GM23338 (cell line): ENCODE results near the gene PUM1. TPM values are rescaled to one million over a fixed set of nuclear protein-coding genes. Genes with fewer than 3 reads are reported as not detected.

Source experiments
- ATAC-seq: fragments of 200-7000 bp; cut with Tn5 transposase; 3 replicates; pipeline ENCODE4 v1.9.1; 2020
- DNase-seq: peaks from one replicate; pipeline ENCODE4 v3.0.0-alpha.2; 2015; ENCODE audit warnings: low spot score
- H2AFZ ChIP-seq: fragments of 200-600 bp; sonication (generic); 2 replicates; pipeline ENCODE4 v1.8.0; 2016; ENCODE audit warnings: antibody characterized with exemption, mild to moderate bottlenecking, moderate library complexity
- H3F3A ChIP-seq: fragments of 200-600 bp; sonication (generic); replicated peaks from 2 replicates; pipeline ENCODE4 v1.8.0; 2017; ENCODE audit warnings: antibody characterized with exemption, mixed run types, low read depth
- H3K27ac ChIP-seq: fragments of 200-600 bp; sonication (generic); 2 replicates; pipeline ENCODE4 v1.6.1; 2016; ENCODE audit warnings: low read depth
- H3K27me3 ChIP-seq: fragments of 200-600 bp; sonication (generic); 2 replicates; pipeline ENCODE4 v1.8.0; 2016; ENCODE audit warnings: mild to moderate bottlenecking, mixed run types, moderate library complexity; ENCODE audit not compliant: insufficient read depth
- H3K36me3 ChIP-seq: fragments of 200-600 bp; sonication (generic); 2 replicates; pipeline ENCODE4 v1.8.0; 2016; ENCODE audit warnings: mild to moderate bottlenecking; ENCODE audit not compliant: insufficient read depth
- H3K4me1 ChIP-seq: fragments of 200-600 bp; sonication (generic); 2 replicates; pipeline ENCODE4 v1.8.0; 2016; ENCODE audit warnings: mild to moderate bottlenecking, moderate library complexity; ENCODE audit not compliant: insufficient read depth
- H3K4me2 ChIP-seq: fragments of 200-600 bp; sonication (generic); 2 replicates; pipeline ENCODE4 v1.7.1; 2017; ENCODE audit warnings: mixed run types
- H3K4me3 ChIP-seq: fragments of 200-600 bp; sonication (generic); 2 replicates; pipeline ENCODE4 v1.6.1; 2016; ENCODE audit warnings: mixed run types
- H3K79me2 ChIP-seq: fragments of 200-600 bp; sonication (generic); replicated peaks from 2 replicates; pipeline ENCODE4 v1.8.0; 2017; ENCODE audit warnings: mild to moderate bottlenecking; ENCODE audit not compliant: insufficient read depth
- H3K9me2 ChIP-seq: fragments of 200-600 bp; sonication (generic); 2 replicates; pipeline ENCODE4 v1.8.0; 2017; ENCODE audit not compliant: insufficient read depth
- H4K20me1 ChIP-seq: fragments of 200-600 bp; sonication (generic); replicated peaks from 2 replicates; pipeline ENCODE4 v1.8.0; 2017; ENCODE audit warnings: mild to moderate bottlenecking; ENCODE audit not compliant: insufficient read depth
- H3K27ac Mint-ChIP-seq: 2 replicates; pipeline ENCODE4 v1.8.0; 2020; ENCODE audit warnings: inconsistent platforms, mild to moderate bottlenecking, moderate library complexity, mixed read lengths
- H3K27me3 Mint-ChIP-seq: 3 replicates; pipeline ENCODE4 v1.8.0; 2022; ENCODE audit warnings: low read depth, mild to moderate bottlenecking, moderate library complexity, mixed read lengths, inconsistent platforms; ENCODE audit not compliant: insufficient read depth, poor library complexity
- H3K36me3 Mint-ChIP-seq: 3 replicates; pipeline ENCODE4 v1.8.0; 2021; ENCODE audit warnings: low read depth, mild to moderate bottlenecking, inconsistent platforms, moderate library complexity, mixed read lengths
- H3K4me1 Mint-ChIP-seq: 3 replicates; pipeline ENCODE4 v1.8.0; 2020; ENCODE audit warnings: mild to moderate bottlenecking, inconsistent platforms, mixed read lengths
- H3K4me3 Mint-ChIP-seq: 3 replicates; pipeline ENCODE4 v1.8.0; 2021; ENCODE audit warnings: moderate library complexity, mild to moderate bottlenecking, inconsistent platforms, mixed read lengths
- H3K9me3 Mint-ChIP-seq: 3 replicates; pipeline ENCODE4 v1.8.0; 2020; ENCODE audit warnings: moderate library complexity, mild to moderate bottlenecking, inconsistent platforms, mixed read lengths
- EZH2 ChIP-seq: fragments of 200-600 bp; sonication (generic); IDR thresholded peaks from one replicate; pipeline ENCODE4 v1.8.0; 2017; ENCODE audit warnings: antibody characterized with exemption, mild to moderate bottlenecking, low read depth; ENCODE audit not compliant: unreplicated experiment
- EZH2phosphoT487 ChIP-seq: fragments of 200-600 bp; sonication (generic); IDR thresholded peaks from one replicate; pipeline ENCODE4 v1.8.1; 2018; ENCODE audit warnings: antibody characterized with exemption; ENCODE audit not compliant: unreplicated experiment
- JUNB ChIP-seq: IDR thresholded peaks from one replicate; pipeline ENCODE4 v1.6.1; 2016; ENCODE audit warnings: antibody characterized with exemption; ENCODE audit not compliant: unreplicated experiment
- NANOG ChIP-seq: IDR thresholded peaks from 2 replicates; pipeline ENCODE4 v1.6.1; 2016; ENCODE audit warnings: antibody characterized with exemption, borderline replicate concordance
- POLR2AphosphoS5 ChIP-seq: IDR thresholded peaks from 2 replicates; pipeline ENCODE4 v1.6.1; 2016; ENCODE audit warnings: antibody characterized with exemption, low read depth
- ZNF114 ChIP-seq: fragments of 250-450 bp; sonication (Bioruptor Pico); IDR thresholded peaks from 2 replicates; pipeline ENCODE4 v1.5.0; 2020; ENCODE audit warnings: mild to moderate bottlenecking, moderate library complexity
- ZNF331 ChIP-seq: fragments of 250-450 bp; sonication (Bioruptor Pico); IDR thresholded peaks from 2 replicates; pipeline ENCODE4 v1.5.0; 2020; ENCODE audit warnings: low read depth, mild to moderate bottlenecking, moderate library complexity
- polyA plus RNA-seq: library from polyadenylated mRNA; unstranded; fragments of >200 nt; fragmentation: Nextera tagmentation; extraction: Ambion mirVana; gene quantifications from 2 replicates; pipeline ENCODE4 v1.2.1, GENCODE V29; 2016
- total RNA-seq: library from RNA; depleted of rRNA; stranded (reverse); fragments of >200 nt; shearing (Covaris generic); gene quantifications from 2 replicates; pipeline ENCODE4 v1.2.3, GENCODE V29; 2014
- TF ChIP-seq, protein P1 (sequence below): fragments of 250-450 bp; sonication (Bioruptor Pico); IDR thresholded peaks from 2 replicates; pipeline ENCODE4 v1.5.0; 2020; ENCODE audit warnings: mild to moderate bottlenecking, moderate library complexity
- TF ChIP-seq, protein P2 (sequence below): IDR thresholded peaks from one replicate; pipeline ENCODE4 v1.6.1; 2018; ENCODE audit warnings: antibody characterized with exemption; ENCODE audit not compliant: unreplicated experiment
- TF ChIP-seq, protein P3 (sequence below): IDR thresholded peaks from 2 replicates; pipeline ENCODE4 v1.6.1; 2016; ENCODE audit warnings: antibody characterized with exemption

Gene PUM1
- total and polyA plus RNA-seq, 2 experiments from 2014 or later, result 44.4 to 117 TPM

DNA sequence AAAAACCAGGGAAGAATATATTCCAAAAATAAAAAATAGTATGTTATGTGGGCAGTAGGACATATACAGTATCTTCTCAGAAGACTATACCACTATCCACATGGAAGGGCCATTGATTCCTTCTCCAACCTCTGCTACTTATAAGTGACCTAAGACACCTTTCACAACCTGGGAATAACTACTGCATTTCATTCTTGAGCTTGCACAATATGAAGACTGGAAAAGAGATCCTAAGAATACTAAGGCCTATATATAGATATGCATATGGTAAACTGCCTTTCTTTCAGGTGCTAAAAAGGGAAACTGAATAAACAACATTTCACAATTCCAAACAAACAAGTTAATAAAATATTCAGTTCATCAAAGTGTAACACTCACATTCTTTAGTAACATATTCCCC lies 125.0 kb downstream of the PUM1 start:
- H3K36me3 Mint-ChIP-seq, result peaks cover 84% of the 10 kb centered on the region
- 0 out of 3 replicates have a peak, but pooled peaks cover 2% of the 10 kb centered on the region for H3K4me1 Mint-ChIP-seq
- H3K27ac ChIP-seq, result peak overlapping the region; percentile 64; the same call in 1 of the 2 replicates
- DNase-seq (no peak), ATAC-seq (no peak)
- no peaks in the 10 kb centered on the region for H3K27me3 Mint-ChIP-seq
- no peak overlapping the region for H3K27ac Mint-ChIP-seq
- H3K4me3 Mint-ChIP-seq, result no peak overlapping the region
- H3K79me2 ChIP-seq, result peaks cover 17% of the 10 kb centered on the region
- TF ChIP-seq EZH2, result no peak
- TF ChIP-seq, protein P1, sequence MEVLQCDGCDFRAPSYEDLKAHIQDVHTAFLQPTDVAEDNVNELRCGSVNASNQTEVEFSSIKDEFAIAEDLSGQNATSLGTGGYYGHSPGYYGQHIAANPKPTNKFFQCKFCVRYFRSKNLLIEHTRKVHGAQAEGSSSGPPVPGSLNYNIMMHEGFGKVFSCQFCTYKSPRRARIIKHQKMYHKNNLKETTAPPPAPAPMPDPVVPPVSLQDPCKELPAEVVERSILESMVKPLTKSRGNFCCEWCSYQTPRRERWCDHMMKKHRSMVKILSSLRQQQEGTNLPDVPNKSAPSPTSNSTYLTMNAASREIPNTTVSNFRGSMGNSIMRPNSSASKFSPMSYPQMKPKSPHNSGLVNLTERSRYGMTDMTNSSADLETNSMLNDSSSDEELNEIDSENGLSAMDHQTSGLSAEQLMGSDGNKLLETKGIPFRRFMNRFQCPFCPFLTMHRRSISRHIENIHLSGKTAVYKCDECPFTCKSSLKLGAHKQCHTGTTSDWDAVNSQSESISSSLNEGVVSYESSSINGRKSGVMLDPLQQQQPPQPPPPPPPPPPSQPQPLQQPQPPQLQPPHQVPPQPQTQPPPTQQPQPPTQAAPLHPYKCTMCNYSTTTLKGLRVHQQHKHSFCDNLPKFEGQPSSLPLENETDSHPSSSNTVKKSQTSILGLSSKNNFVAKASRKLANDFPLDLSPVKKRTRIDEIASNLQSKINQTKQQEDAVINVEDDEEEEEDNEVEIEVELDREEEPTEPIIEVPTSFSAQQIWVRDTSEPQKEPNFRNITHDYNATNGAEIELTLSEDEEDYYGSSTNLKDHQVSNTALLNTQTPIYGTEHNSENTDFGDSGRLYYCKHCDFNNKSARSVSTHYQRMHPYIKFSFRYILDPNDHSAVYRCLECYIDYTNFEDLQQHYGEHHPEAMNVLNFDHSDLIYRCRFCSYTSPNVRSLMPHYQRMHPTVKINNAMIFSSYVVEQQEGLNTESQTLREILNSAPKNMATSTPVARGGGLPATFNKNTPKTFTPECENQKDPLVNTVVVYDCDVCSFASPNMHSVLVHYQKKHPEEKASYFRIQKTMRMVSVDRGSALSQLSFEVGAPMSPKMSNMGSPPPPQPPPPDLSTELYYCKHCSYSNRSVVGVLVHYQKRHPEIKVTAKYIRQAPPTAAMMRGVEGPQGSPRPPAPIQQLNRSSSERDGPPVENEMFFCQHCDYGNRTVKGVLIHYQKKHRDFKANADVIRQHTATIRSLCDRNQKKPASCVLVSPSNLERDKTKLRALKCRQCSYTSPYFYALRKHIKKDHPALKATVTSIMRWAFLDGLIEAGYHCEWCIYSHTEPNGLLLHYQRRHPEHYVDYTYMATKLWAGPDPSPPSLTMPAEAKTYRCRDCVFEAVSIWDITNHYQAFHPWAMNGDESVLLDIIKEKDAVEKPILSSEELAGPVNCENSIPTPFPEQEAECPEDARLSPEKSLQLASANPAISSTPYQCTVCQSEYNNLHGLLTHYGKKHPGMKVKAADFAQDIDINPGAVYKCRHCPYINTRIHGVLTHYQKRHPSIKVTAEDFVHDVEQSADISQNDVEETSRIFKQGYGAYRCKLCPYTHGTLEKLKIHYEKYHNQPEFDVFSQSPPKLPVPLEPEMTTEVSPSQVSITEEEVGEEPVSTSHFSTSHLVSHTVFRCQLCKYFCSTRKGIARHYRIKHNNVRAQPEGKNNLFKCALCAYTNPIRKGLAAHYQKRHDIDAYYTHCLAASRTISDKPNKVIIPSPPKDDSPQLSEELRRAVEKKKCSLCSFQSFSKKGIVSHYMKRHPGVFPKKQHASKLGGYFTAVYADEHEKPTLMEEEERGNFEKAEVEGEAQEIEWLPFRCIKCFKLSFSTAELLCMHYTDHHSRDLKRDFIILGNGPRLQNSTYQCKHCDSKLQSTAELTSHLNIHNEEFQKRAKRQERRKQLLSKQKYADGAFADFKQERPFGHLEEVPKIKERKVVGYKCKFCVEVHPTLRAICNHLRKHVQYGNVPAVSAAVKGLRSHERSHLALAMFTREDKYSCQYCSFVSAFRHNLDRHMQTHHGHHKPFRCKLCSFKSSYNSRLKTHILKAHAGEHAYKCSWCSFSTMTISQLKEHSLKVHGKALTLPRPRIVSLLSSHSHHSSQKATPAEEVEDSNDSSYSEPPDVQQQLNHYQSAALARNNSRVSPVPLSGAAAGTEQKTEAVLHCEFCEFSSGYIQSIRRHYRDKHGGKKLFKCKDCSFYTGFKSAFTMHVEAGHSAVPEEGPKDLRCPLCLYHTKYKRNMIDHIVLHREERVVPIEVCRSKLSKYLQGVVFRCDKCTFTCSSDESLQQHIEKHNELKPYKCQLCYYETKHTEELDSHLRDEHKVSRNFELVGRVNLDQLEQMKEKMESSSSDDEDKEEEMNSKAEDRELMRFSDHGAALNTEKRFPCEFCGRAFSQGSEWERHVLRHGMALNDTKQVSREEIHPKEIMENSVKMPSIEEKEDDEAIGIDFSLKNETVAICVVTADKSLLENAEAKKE (CRISPR knock-in tag), result no peak
- TF ChIP-seq POLR2AphosphoS5, result no peak
- TF ChIP-seq, protein P2, sequence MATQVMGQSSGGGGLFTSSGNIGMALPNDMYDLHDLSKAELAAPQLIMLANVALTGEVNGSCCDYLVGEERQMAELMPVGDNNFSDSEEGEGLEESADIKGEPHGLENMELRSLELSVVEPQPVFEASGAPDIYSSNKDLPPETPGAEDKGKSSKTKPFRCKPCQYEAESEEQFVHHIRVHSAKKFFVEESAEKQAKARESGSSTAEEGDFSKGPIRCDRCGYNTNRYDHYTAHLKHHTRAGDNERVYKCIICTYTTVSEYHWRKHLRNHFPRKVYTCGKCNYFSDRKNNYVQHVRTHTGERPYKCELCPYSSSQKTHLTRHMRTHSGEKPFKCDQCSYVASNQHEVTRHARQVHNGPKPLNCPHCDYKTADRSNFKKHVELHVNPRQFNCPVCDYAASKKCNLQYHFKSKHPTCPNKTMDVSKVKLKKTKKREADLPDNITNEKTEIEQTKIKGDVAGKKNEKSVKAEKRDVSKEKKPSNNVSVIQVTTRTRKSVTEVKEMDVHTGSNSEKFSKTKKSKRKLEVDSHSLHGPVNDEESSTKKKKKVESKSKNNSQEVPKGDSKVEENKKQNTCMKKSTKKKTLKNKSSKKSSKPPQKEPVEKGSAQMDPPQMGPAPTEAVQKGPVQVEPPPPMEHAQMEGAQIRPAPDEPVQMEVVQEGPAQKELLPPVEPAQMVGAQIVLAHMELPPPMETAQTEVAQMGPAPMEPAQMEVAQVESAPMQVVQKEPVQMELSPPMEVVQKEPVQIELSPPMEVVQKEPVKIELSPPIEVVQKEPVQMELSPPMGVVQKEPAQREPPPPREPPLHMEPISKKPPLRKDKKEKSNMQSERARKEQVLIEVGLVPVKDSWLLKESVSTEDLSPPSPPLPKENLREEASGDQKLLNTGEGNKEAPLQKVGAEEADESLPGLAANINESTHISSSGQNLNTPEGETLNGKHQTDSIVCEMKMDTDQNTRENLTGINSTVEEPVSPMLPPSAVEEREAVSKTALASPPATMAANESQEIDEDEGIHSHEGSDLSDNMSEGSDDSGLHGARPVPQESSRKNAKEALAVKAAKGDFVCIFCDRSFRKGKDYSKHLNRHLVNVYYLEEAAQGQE, result no peak
- TF ChIP-seq, protein P3, sequence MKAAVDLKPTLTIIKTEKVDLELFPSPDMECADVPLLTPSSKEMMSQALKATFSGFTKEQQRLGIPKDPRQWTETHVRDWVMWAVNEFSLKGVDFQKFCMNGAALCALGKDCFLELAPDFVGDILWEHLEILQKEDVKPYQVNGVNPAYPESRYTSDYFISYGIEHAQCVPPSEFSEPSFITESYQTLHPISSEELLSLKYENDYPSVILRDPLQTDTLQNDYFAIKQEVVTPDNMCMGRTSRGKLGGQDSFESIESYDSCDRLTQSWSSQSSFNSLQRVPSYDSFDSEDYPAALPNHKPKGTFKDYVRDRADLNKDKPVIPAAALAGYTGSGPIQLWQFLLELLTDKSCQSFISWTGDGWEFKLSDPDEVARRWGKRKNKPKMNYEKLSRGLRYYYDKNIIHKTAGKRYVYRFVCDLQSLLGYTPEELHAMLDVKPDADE, result no peak
- TF ChIP-seq JUNB, result no peak
- TF ChIP-seq ZNF114, result no peak
- no peak for TF ChIP-seq NANOG
- TF ChIP-seq ZNF331 (CRISPR knock-in tag), result no peak
- no peak for TF ChIP-seq EZH2phosphoT487
- H4K20me1 ChIP-seq, result peaks cover 8% of the 10 kb centered on the region
- H3K9me2 ChIP-seq, result no peaks in the 10 kb centered on the region
- H2AFZ ChIP-seq, result no peak overlapping the region
- 0 out of 2 replicates have a peak, but pooled peaks cover 3% of the 10 kb centered on the region for H3F3A ChIP-seq
- no peak overlapping the region for H3K4me2 ChIP-seq
- H3K4me1 ChIP-seq, result no peaks in the 10 kb centered on the region
- no peaks in the 10 kb centered on the region for H3K9me3 Mint-ChIP-seq
- H3K36me3 ChIP-seq, result peaks cover 63% of the 10 kb centered on the region
- H3K27me3 ChIP-seq, result no peaks in the 10 kb centered on the region
- H3K4me3 ChIP-seq, result no peak overlapping the region
